HuH-7.5 (cell line): ENCODE data around the gene GPR26.

Experiments used
- DNase-seq: peaks from one replicate; pipeline ENCODE4 v3.0.0; 2011; ENCODE audit warnings: low spot score

The GPR26 gene

DNA sequence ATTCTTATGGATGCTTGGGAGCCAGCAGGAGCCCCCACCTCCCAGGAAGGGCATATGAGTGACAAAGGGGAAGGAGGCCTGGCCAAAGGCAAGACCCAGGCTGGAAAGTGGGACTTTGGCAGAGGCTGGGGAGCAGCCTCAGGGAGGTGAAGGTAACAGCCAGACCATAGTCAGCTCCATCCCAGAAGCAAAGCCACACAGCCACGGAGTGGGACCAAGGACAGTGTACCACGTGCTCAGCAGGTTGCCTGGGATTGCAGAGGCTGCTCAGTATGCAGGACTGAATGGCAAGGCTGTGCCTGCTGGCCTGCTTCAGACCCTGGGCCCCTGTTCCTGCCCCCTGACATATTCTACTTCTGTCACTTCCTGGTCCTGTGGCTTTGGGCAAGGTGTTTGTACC is 17.6 kb upstream of the GPR26 start:
- no peak for DNase-seq

DNA sequence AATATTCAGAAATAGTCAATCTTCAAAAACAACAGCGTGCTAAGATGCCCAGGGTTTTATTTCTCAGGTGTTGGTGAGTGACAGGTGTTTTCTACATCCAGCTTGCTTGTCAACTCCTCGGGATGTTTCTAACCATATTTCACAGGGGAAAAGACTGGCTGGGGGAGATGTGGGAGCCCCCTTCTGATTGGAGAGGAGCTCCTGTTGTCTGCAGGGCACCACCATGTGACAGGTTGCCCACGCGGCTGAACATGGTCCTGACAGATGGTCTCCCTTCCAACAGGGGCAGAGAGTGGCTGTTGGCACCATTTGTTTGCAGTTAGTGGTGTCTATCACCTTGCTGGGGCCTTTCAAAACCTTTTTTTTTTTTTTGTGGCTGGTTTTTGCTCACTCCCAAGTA is 16.5 kb upstream of the GPR26 start:
- no peak for DNase-seq

DNA sequence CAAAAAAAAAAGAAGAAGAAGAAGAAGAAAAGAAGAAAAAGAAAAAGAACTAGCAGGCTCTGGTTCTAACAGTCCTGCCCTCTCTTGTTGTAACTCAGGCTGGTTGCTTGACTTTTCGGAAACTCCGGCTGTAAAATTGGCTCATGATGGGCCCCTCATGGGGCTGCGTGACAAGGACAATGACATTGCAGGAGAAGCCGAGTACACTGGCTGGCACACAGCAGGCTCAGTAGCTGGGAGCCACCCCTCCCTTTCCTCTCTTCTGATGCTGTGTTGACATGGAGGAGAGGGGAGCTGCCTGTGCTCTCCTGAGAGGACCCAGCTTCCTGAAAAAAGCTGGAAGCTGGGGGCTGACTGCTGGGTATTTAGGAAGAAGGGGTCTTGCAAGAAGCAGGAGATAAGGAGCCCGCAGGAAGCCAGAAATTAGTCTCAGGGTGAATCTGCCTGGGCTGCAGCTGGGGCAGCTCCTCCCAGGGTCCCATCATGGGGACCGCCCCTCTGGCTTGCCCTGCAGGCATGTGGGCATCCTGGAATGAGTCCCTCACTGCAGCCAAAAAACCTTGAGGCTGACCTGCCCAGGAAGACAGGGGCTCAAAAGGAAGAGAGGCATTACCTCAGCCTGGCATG is 14.6 kb upstream of the GPR26 start:
- no peak for DNase-seq

GRCh38 chr10:123655751-123656150 is 10.4 kb upstream of the GPR26 start:
- no peak for DNase-seq

GRCh38 chr10:123663522-123663921 is 2.6 kb upstream of the GPR26 start:
- DNase-seq, result no peak

DNA sequence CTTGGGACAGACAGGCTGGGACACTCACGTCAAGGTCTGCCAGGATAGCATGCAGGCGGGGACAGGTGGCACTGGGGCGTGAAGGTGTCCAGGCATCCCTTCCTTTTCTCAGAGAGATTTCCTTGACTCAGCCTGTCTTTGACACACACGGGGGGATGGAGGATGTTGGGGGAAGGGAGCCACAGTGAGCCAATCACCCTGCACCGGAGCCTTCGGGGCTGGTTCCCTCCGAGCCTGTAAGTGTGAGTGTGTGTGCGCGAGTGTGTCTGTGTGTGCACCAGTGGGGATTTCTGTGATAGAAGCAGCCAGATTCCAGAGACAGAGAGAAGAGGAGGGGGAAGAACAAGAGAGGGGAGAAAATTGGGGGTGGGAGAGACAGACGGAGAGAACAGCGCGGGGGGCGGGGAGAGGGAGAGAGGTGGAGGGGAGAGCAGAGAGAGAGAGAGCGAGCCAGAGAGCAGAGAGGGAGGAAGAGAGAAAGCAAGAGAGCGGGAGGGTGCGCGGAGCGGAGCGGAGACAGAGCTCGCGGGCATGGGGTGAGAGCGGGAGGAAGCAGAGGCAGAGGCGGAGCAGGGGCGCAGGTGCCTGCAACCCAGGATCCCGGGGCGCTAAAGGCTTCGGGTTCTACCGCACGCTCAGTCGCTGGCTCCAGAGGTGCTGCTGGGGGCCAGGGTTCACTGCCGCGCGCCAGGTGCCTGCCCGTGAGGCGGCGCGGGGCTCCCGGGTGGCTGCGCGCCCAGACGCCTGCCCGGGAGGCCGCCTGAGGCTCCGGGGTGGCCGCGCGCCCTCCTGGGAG is 466 bp upstream of the GPR26 start:
- no peak for DNase-seq

DNA sequence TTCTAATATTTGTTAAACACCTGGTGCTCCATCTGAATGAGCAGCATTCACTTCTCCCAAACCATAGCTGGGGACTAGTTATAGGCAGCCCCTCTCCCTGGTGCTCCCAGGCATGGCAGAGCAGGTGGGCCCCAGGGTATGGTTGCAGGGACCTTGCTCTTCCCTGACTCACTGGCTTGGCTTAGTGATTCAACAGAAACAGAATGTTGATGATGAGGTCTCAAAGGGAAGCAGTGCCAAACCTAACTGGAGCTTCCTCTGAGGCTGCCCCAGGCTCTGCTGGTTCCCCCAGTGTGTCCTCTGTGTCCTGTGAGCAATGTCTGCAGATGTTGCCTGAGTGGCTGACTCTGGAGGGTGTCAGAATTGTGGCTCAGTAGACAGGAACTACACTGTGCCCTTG is 3.7 kb downstream of the GPR26 start:
- no peak for DNase-seq

- DNase-seq, result no peak
Measured at GRCh38 chr10:123673198-123673597, 7.0 kb downstream of the GPR26 start.

- no peak for DNase-seq
Measured at GRCh38 chr10:123674741-123675140, 8.6 kb downstream of the GPR26 start.

GRCh38 chr10:123675811-123676210 is 9.7 kb downstream of the GPR26 start:
- no peak for DNase-seq

DNA sequence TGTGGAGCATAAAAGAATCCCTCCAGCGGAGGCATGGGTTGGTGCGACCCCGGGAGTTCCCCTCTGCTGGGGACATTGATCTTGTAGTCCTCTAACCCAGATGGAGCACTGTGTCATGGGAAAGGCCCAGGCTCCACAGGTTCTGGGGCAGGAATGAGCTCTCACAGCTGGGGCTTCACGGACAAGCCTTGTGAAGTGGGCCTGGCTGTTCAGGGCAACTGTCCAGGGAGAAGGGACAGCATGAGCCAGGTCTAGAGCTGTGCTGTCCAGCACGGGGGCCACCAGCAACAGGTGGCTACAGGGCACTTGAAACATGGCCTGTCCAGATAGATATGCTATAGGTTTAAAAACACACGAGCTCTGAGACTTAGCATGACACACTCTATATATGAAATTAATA is 11.4 kb downstream of the GPR26 start:
- DNase-seq, result no peak

DNA sequence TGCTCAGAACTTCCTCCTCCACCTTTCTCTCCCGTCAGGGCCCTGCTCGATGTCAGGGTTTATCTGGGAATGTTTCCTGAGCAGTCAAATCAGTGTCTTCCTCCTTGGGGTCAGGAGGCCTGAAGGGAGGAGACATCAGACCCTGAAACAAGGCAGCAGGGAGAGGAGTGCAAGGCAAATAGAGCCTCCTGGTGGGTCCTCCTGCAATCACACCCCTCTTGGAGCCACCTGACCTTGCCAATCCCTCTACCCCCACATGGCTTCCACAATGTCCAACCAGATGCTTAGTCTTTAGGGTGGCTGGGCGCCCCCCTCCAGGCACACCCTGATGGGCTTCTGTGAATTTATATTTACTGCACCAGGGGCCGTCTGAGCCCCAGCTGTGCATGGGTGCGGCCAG is 12.2 kb downstream of the GPR26 start:
- no peak for DNase-seq

- DNase-seq, result no peak
Measured at GRCh38 chr10:123681285-123681684, 15.1 kb downstream of the GPR26 start.

- no peak for DNase-seq
Measured at GRCh38 chr10:123682477-123682876, 16.3 kb downstream of the GPR26 start.

DNA sequence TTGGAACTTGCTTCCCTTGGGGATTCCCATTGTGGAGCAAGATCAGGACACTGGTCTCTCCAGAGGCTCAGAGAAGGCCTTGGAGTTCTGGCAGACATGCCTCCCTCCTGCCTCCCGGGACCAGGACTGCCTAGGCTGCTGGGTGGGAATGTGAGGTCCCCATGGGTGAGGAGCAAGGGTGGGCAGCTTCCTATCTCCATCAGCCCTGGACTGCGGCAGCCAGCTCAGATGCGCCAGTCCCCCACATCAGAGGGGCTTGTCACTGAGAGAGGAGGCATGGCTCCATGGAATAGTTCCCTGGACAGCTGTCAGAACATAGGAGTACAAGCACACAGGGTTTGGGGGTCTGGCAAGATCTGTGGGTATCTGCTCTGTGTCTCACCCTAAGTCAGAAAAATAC is 17.3 kb downstream of the GPR26 start:
- no peak for DNase-seq

DNA sequence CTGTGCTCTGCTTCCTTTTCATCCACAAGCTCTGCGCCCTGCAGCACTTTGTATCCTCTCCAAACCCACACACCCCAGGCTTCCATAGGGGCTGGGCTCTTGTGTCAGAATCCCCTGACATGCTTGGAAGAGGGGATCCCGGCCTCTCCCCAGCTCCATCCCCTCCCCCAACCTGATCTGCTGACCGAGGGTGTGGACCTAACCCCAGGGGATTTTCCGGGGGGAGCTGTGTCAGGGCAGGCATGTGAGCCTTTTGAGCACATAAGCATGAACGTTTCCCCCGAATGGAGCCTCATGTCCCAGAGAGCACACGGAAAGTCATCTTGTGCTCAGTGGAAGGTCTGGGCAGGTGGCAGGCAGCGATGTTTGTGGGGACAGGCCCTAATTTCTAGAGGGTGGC is 17.7 kb downstream of the GPR26 start:
- no peak for DNase-seq

- DNase-seq, result no peak
Measured at GRCh38 chr10:123685260-123685659, 19.1 kb downstream of the GPR26 start.

DNA sequence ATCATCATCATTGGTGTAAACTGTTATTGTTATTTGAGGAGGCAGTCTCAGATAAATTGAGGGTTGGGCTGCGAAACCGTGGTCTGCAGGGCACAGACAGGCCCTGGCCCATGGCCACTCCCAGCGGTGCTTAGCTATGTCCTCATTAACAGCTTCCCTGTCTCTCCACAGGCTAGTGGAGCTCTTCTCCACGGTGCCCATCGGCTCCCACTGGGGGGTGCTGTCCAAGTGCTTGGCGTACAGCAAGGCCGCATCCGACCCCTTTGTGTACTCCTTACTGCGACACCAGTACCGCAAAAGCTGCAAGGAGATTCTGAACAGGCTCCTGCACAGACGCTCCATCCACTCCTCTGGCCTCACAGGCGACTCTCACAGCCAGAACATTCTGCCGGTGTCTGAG is 21.6 kb downstream of the GPR26 start:
- DNase-seq, result no peak

- no peak for DNase-seq
Measured at GRCh38 chr10:123689880-123690279, 23.7 kb downstream of the GPR26 start.

DNA sequence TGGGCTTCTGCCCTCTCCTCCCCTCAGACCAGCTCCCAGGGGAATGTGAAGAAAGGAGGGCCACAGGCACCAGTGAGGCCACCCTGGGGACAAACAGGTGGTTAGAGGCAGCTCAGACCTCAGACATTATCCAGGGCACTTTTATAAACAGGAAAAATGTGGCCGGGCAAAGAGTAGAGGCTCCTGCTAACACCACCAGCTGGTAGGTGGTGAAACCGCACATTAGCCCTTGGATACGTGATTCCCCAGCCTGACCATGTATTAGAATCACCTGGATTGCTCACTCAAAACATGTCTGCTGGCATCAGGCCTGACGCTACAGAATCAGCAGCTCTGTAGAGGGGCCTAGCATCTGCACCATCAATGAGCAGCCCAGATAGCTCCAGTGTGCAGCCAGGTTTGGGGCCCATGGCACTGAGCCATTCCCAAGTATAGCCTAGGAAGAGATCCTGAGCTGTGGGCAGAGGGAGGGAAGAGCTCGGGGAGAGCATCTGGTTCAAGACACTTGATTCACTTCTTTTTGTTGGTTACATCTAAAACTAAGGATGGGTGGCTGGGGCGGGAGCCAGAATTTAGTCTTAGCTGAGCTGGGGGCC is 37.1 kb downstream of the GPR26 start:
- DNase-seq, result no peak

- no peak for DNase-seq
Measured at GRCh38 chr10:123704076-123704475, 37.9 kb downstream of the GPR26 start.

- no peak for DNase-seq
Measured at GRCh38 chr10:123704812-123705211, 38.7 kb downstream of the GPR26 start.

GRCh38 chr10:123706236-123706635 is 40.1 kb downstream of the GPR26 start:
- no peak for DNase-seq

DNA sequence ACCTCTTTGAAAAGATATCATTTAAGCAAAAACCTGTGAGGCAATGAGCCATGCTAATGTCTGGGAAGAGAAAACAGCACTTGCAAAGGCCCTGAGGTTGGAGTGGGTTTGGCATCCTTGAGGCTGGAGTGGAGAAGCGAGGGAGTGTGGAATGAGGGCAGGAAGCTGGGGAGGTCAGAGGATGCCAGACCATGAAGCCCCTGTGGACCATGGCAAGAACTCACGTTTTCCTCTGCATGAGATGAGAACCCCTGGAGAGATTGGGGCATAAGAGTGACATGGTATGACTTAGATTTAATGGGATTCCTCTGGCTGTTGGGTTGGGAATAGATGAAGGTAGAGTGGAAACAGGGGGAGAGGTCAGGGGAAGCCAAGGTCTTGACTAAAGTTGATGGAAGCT is 49.4 kb downstream of the GPR26 start:
- DNase-seq, result no peak
